Neural progenitor cell (in vitro differentiated cells): ENCODE measurements around the gene SEMA6D. TPM values are rescaled to one million over a fixed set of nuclear protein-coding genes. Genes with fewer than 3 reads are reported as not detected.

Experiments
- DNase-seq: peaks from one replicate; pipeline ENCODE4 v3.0.0-alpha.2; 2016; ENCODE audit warnings: low spot score
- H2AFZ ChIP-seq: fragments of 200-600 bp; sonication (generic); replicated peaks from 2 replicates; pipeline ENCODE4 v1.6.1; 2016; ENCODE audit warnings: antibody characterized with exemption
- H3F3A ChIP-seq: fragments of 200-600 bp; sonication (generic); 2 replicates; pipeline ENCODE4 v1.6.1; 2016; ENCODE audit warnings: antibody characterized with exemption, low read depth
- H3K27ac ChIP-seq: fragments of 200-600 bp; sonication (generic); 2 replicates; pipeline ENCODE4 v1.5.1; 2016; ENCODE audit warnings: mild to moderate bottlenecking
- H3K27me3 ChIP-seq: fragments of 200-600 bp; sonication (generic); 2 replicates; pipeline ENCODE4 v1.6.1; 2016; ENCODE audit warnings: mild to moderate bottlenecking, moderate library complexity
- H3K36me3 ChIP-seq: fragments of 200-600 bp; sonication (generic); 2 replicates; pipeline ENCODE4 v1.5.1; 2016
- H3K4me1 ChIP-seq: fragments of 200-600 bp; sonication (generic); 2 replicates; pipeline ENCODE4 v1.6.1; 2016; ENCODE audit warnings: mixed run types
- H3K4me2 ChIP-seq: fragments of 200-600 bp; sonication (generic); 2 replicates; pipeline ENCODE4 v1.6.1; 2016
- H3K4me3 ChIP-seq: fragments of 200-600 bp; sonication (generic); 2 replicates; pipeline ENCODE4 v1.5.1; 2016
- H3K79me2 ChIP-seq: fragments of 200-600 bp; sonication (generic); 2 replicates; pipeline ENCODE4 v1.6.1; 2016; ENCODE audit warnings: low read depth
- H3K9ac ChIP-seq: fragments of 200-600 bp; sonication (generic); 2 replicates; pipeline ENCODE4 v1.6.1; 2016
- H3K9me3 ChIP-seq: fragments of 200-600 bp; sonication (generic); 2 replicates; pipeline ENCODE4 v1.5.1; 2016; ENCODE audit warnings: low read depth
- H4K20me1 ChIP-seq: fragments of 200-600 bp; sonication (generic); 2 replicates; pipeline ENCODE4 v1.6.1; 2016; ENCODE audit warnings: low read depth
- H3K27ac Mint-ChIP-seq: 3 replicates; pipeline ENCODE4 v1.8.0; 2021; ENCODE audit warnings: mixed read lengths
- H3K27me3 Mint-ChIP-seq: 2 replicates; pipeline ENCODE4 v1.8.0; 2022; ENCODE audit warnings: low read depth, mild to moderate bottlenecking, inconsistent platforms, moderate library complexity, mixed read lengths; ENCODE audit not compliant: insufficient read depth
- H3K36me3 Mint-ChIP-seq: 3 replicates; pipeline ENCODE4 v1.8.0; 2021; ENCODE audit warnings: mixed read lengths
- H3K4me1 Mint-ChIP-seq: 3 replicates; pipeline ENCODE4 v1.8.0; 2021; ENCODE audit warnings: mixed read lengths
- H3K4me3 Mint-ChIP-seq: 3 replicates; pipeline ENCODE4 v1.8.0; 2021; ENCODE audit warnings: mild to moderate bottlenecking, moderate library complexity, mixed read lengths
- H3K9me3 Mint-ChIP-seq: 3 replicates; pipeline ENCODE4 v1.8.0; 2020; ENCODE audit warnings: mixed read lengths
- CTCF ChIP-seq: fragments of 200-600 bp; sonication (generic); IDR thresholded peaks from 2 replicates; pipeline ENCODE4 v1.5.1; 2017; ENCODE audit warnings: antibody characterized with exemption, mild to moderate bottlenecking
- EZH2 ChIP-seq: fragments of 200-600 bp; sonication (generic); IDR thresholded peaks from 2 replicates; pipeline ENCODE4 v1.6.1; 2017; ENCODE audit warnings: antibody characterized with exemption, mild to moderate bottlenecking, moderate library complexity
- EZH2phosphoT487 ChIP-seq: fragments of 200-600 bp; sonication (generic); IDR thresholded peaks from 2 replicates; pipeline ENCODE4 v1.6.1; 2017; ENCODE audit warnings: antibody characterized with exemption
- total RNA-seq: library from RNA; depleted of rRNA; stranded (reverse); fragments of >200 nt; gene quantifications from 2 replicates; pipeline ENCODE4 v1.2.3, GENCODE V29; 2015; ENCODE audit warnings: low replicate concordance

Gene SEMA6D
- total RNA-seq, 1 donor from 2014 or later, result 23.5 TPM

GRCh38 chr15:47764666-47765065, 47.4 kb downstream of the SEMA6D start:
- Histone ChIP-seq H3K79me2 (no peaks in the 10 kb centered on the region), H3K4me2 (no peak overlapping the region), H3K27me3 (no peaks in the 10 kb centered on the region), H3K36me3 (no peaks in the 10 kb centered on the region), H3K4me1 (peaks cover 12% of the 10 kb centered on the region), H3F3A (no peaks in the 10 kb centered on the region), H3K4me3 (no peak overlapping the region), H3K9me3 (no peaks in the 10 kb centered on the region), H2AFZ (no peak overlapping the region), H3K9ac (no peak overlapping the region), H4K20me1 (no peaks in the 10 kb centered on the region), H3K27ac (no peak overlapping the region)
- H3K36me3 Mint-ChIP-seq, result peaks cover 80% of the 10 kb centered on the region
- no peaks in the 10 kb centered on the region for H3K4me1 Mint-ChIP-seq
- TF ChIP-seq EZH2 (no peak), CTCF (no peak), EZH2phosphoT487 (no peak)
- H3K9me3 Mint-ChIP-seq, result no peaks in the 10 kb centered on the region
- H3K4me3 Mint-ChIP-seq, result no peak overlapping the region
- DNase-seq, result no peak
- H3K27ac Mint-ChIP-seq, result no peak overlapping the region
- peaks cover 2% of the 10 kb centered on the region for H3K27me3 Mint-ChIP-seq

GRCh38 chr15:47766406-47766805, 49.1 kb downstream of the SEMA6D start:
- H4K20me1 ChIP-seq, result no peaks in the 10 kb centered on the region
- H3K27me3 ChIP-seq, result no peaks in the 10 kb centered on the region
- H3K9ac ChIP-seq, result no peak overlapping the region
- no peak for TF ChIP-seq EZH2phosphoT487
- no peak for TF ChIP-seq EZH2
- no peak for TF ChIP-seq CTCF
- Mint-ChIP-seq H3K36me3 (peaks cover 81% of the 10 kb centered on the region), H3K4me1 (no peaks in the 10 kb centered on the region), H3K27ac (no peak overlapping the region), H3K27me3 (peaks cover 2% of the 10 kb centered on the region), H3K9me3 (peaks cover under 1% of the 10 kb centered on the region), H3K4me3 (no peak overlapping the region)
- no peaks in the 10 kb centered on the region for H3K9me3 ChIP-seq
- DNase-seq, result no peak
- no peak overlapping the region for H3K27ac ChIP-seq
- H2AFZ ChIP-seq, result no peak overlapping the region
- H3K36me3 ChIP-seq, result no peaks in the 10 kb centered on the region
- peaks cover 12% of the 10 kb centered on the region for H3K4me1 ChIP-seq
- H3F3A ChIP-seq, result no peaks in the 10 kb centered on the region
- no peaks in the 10 kb centered on the region for H3K79me2 ChIP-seq
- H3K4me2 ChIP-seq, result no peak overlapping the region
- H3K4me3 ChIP-seq, result no peak overlapping the region

- no peak overlapping the region for H3K27ac Mint-ChIP-seq
These were observed 49.7 kb downstream of the SEMA6D start for GRCh38 chr15:47767035-47767434.

More at GRCh38 chr15:47767035-47767434, 49.7 kb downstream of the SEMA6D start:
- H3K4me1 Mint-ChIP-seq, result no peaks in the 10 kb centered on the region
- Histone ChIP-seq H3K4me1 (peaks cover 16% of the 10 kb centered on the region), H3K27ac (no peak overlapping the region), H4K20me1 (no peaks in the 10 kb centered on the region), H3K4me2 (no peak overlapping the region), H3K9ac (no peak overlapping the region), H3K27me3 (no peaks in the 10 kb centered on the region), H3K9me3 (no peaks in the 10 kb centered on the region), H3K36me3 (no peaks in the 10 kb centered on the region), H3F3A (no peaks in the 10 kb centered on the region), H3K4me3 (no peak overlapping the region), H2AFZ (no peak overlapping the region), H3K79me2 (no peaks in the 10 kb centered on the region)
- H3K4me3 Mint-ChIP-seq, result no peak overlapping the region
- peaks cover 2% of the 10 kb centered on the region for H3K27me3 Mint-ChIP-seq
- DNase-seq, result no peak
- H3K9me3 Mint-ChIP-seq, result peaks cover 4% of the 10 kb centered on the region
- TF ChIP-seq EZH2phosphoT487, result no peak
- TF ChIP-seq EZH2, result no peak
- TF ChIP-seq CTCF, result no peak
- H3K36me3 Mint-ChIP-seq, result peaks cover 81% of the 10 kb centered on the region
